Measurements from ENCODE around the gene DNAH12. TPM values are rescaled to one million over a fixed set of nuclear protein-coding genes. Genes with fewer than 3 reads are reported as not detected.
"Not testable (repeated sequence)": the region's sequence is repeated elsewhere in the genome, so short reads cannot be mapped to it uniquely, and the experiment has no call there.

Gene DNAH12
- total RNA-seq, 2 experiments from 2014 or later = 0.21 TPM; not detected in 1

DNA sequence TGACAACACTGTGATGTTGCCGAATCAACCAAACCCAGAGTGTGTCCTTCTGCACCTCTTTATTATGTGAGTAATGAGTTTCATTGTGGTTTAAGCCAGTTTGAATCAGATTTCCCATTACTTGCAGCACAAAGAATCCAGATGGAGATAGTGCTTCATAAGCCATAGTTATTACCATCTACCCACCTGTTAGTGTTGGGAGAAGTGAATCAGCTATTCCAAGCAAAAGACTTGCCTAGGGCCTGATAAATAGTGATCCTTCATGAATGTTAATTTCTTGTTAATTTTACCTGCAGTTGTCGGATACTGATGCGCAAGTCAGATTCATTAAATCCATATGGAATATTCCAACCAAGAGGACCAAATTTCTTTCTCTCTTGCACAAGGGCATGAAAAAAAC lies 229.9 kb downstream of the DNAH12 start:
- H3K4me3 ChIP-seq (ENCODE audit: low read depth, low read length, poor library complexity, severe bottlenecking) = no peak overlapping the region
- H3K9me3 ChIP-seq (ENCODE audit: low read length) = peaks cover 12% of the 10 kb centered on the region; the same call in 1 of the 2 replicates
- no peaks in the 10 kb centered on the region for H3K79me2 ChIP-seq (ENCODE audit: insufficient read depth, low read depth, low read length)
- no peak overlapping the region for H2AFZ ChIP-seq (ENCODE audit: low read length)
- no peaks in the 10 kb centered on the region for H3K4me1 ChIP-seq (ENCODE audit: insufficient read depth, low read length, poor library complexity, severe bottlenecking)
- POLR2A ChIA-PET = interaction anchor here (0.6 to 1.0 kb wide), 2 partner anchors 20 to 106 kb away, joined by 3 to 7 read pairs; no protein-coding TSS in a partner anchor
- DNase-seq (ENCODE audit: low spot score) = no peak
- no peak overlapping the region for H3K4me2 ChIP-seq (ENCODE audit: low read length)
- no peaks in the 10 kb centered on the region for H3K36me3 ChIP-seq (ENCODE audit: insufficient read depth, low read length)
- H3K9me2 ChIP-seq (ENCODE audit: insufficient read depth, low read length) = no peaks in the 10 kb centered on the region
- no TSS peak for BruUV-seq (replicated peaks)
- TF ChIP-seq, protein P1, sequence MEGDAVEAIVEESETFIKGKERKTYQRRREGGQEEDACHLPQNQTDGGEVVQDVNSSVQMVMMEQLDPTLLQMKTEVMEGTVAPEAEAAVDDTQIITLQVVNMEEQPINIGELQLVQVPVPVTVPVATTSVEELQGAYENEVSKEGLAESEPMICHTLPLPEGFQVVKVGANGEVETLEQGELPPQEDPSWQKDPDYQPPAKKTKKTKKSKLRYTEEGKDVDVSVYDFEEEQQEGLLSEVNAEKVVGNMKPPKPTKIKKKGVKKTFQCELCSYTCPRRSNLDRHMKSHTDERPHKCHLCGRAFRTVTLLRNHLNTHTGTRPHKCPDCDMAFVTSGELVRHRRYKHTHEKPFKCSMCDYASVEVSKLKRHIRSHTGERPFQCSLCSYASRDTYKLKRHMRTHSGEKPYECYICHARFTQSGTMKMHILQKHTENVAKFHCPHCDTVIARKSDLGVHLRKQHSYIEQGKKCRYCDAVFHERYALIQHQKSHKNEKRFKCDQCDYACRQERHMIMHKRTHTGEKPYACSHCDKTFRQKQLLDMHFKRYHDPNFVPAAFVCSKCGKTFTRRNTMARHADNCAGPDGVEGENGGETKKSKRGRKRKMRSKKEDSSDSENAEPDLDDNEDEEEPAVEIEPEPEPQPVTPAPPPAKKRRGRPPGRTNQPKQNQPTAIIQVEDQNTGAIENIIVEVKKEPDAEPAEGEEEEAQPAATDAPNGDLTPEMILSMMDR (conservative IDR thresholded peaks at IDR 0.05; ENCODE audit: low read length) = no peak
- no peak for TF ChIP-seq EZH2phosphoT487 (IDR thresholded peaks at IDR 0.05; ENCODE audit: borderline replicate concordance, low read depth, low read length)
- no peaks in the 10 kb centered on the region for H4K20me1 ChIP-seq (ENCODE audit: insufficient read depth, low read length)
- intact Hi-C loops (cut with micrococcal nuclease; ENCODE audit: unreplicated experiment) = no loop called here
- CTCF ChIA-PET (ENCODE audit: unreplicated experiment) = no interaction called here
- H3K27ac ChIP-seq (ENCODE audit: low read depth, low read length, poor library complexity, severe bottlenecking) = no peak overlapping the region

DNA sequence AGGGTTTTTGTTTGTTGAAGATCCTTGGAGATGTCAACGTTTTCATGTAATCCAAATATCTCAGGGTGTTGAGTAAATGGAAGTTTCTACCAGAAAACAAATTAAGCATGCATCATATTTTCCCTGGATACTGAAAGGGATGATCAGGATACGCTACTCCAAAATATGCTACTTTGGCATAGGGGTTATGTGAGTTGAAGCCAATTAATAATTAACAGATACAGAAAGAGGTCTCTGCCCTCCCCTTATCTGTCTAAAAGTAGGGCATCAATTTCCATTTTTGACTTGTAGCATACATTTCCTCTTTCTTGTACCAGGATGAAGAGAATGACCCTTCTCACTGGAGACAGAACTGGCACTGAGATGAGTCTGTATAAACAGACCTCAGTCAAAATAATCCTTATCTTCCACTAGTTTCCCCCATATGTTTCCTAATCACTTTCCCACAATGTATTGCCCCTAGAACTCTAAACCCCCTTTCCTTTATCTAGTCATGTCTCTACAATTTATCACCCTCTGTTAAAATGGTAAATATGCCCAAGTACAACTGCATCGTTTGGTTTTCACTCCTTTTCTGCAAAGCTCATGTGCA lies 234.3 kb downstream of the DNAH12 start:
- TF ChIP-seq, protein P1 (conservative IDR thresholded peaks at IDR 0.05; ENCODE audit: low read length) = no peak
- TF ChIP-seq EZH2phosphoT487 (IDR thresholded peaks at IDR 0.05; ENCODE audit: borderline replicate concordance, low read depth, low read length) = no peak
- Histone ChIP-seq H3K9me2 (ENCODE audit: insufficient read depth, low read length) (no peaks in the 10 kb centered on the region), H3K27ac (ENCODE audit: low read depth, low read length, poor library complexity, severe bottlenecking) (no peak overlapping the region), H3K9me3 (ENCODE audit: low read length) (no peaks in the 10 kb centered on the region), H3K4me2 (ENCODE audit: low read length) (no peak overlapping the region), H3K79me2 (ENCODE audit: insufficient read depth, low read depth, low read length) (no peaks in the 10 kb centered on the region), H2AFZ (ENCODE audit: low read length) (no peak overlapping the region), H3K4me1 (ENCODE audit: insufficient read depth, low read length, poor library complexity, severe bottlenecking) (no peaks in the 10 kb centered on the region), H3K36me3 (ENCODE audit: insufficient read depth, low read length) (no peaks in the 10 kb centered on the region), H3K4me3 (ENCODE audit: low read depth, low read length, poor library complexity, severe bottlenecking) (no peak overlapping the region), H4K20me1 (ENCODE audit: insufficient read depth, low read length) (no peaks in the 10 kb centered on the region)
- ChIA-PET POLR2A (no interaction called here), CTCF (ENCODE audit: unreplicated experiment) (no interaction called here)
- DNase-seq (ENCODE audit: low spot score) = no peak
- BruUV-seq (replicated peaks) = no TSS peak
- intact Hi-C loops (cut with micrococcal nuclease; ENCODE audit: unreplicated experiment) = no loop called here

DNA sequence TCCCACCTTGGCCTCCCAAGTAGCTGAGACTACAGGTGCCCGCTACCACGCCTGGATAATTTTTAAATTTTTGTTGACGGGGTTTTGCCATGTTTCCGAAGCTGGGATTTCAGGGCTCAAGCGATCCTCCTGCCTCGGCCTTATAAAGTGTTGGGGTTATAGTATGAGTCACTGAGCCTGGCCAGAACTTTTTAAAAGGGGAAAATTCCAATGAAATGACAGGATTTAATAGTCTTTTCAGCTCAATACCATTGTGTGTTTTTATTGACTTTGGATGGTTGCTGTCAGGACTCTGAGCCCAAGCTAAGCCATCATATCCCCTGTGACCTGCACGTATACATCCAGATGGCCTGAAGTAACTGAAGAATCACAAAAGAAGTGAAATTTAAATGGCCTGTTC lies 240.6 kb downstream of the DNAH12 start:
- H3K79me2 ChIP-seq (ENCODE audit: insufficient read depth, low read depth, low read length); H4K20me1 ChIP-seq (ENCODE audit: insufficient read depth, low read length); BruUV-seq (replicated peaks); DNase-seq (ENCODE audit: low spot score); CTCF ChIA-PET (ENCODE audit: unreplicated experiment); H2AFZ ChIP-seq (ENCODE audit: low read length); intact Hi-C loops (cut with micrococcal nuclease; ENCODE audit: unreplicated experiment); H3K27ac ChIP-seq (ENCODE audit: low read depth, low read length, poor library complexity, severe bottlenecking); H3K4me1 ChIP-seq (ENCODE audit: insufficient read depth, low read length, poor library complexity, severe bottlenecking); H3K4me3 ChIP-seq (ENCODE audit: low read depth, low read length, poor library complexity, severe bottlenecking); H3K9me2 ChIP-seq (ENCODE audit: insufficient read depth, low read length); H3K9me3 ChIP-seq (ENCODE audit: low read length); H3K36me3 ChIP-seq (ENCODE audit: insufficient read depth, low read length); H3K4me2 ChIP-seq (ENCODE audit: low read length): not testable (repeated sequence)
- POLR2A ChIA-PET = interaction anchor here (0.6 kb wide), 1 partner anchor 739 kb away, joined by 5 read pairs; no protein-coding TSS in a partner anchor

All from OCI-LY7 (cell line).